ENCODE data around the gene IPO5. TPM values are rescaled to one million over a fixed set of nuclear protein-coding genes. Genes with fewer than 3 reads are reported as not detected.

IPO5 gene
- total RNA-seq, 2 experiments from 2014 or later: 201 to 214 TPM

GRCh38 chr13:97961340-97961739 lies 7.9 kb downstream of the IPO5 start:
- CTCF ChIA-PET: no interaction called here
- Mint-ChIP-seq H3K9me3 (no peaks in the 10 kb centered on the region), H3K4me3 (no peak overlapping the region), H3K36me3 (no peaks in the 10 kb centered on the region), H3K27me3 (peaks cover 3% of the 10 kb centered on the region), H3K4me1 (ENCODE audit: low read depth) (no peaks in the 10 kb centered on the region), H3K27ac (no peak overlapping the region)
- intact Hi-C loops (cut with micrococcal nuclease): no loop called here
- POLR2A ChIA-PET: no interaction called here
- DNase-seq: no peak

GRCh38 chr13:97962887-97963286 lies 9.4 kb downstream of the IPO5 start:
- DNase-seq: no peak
- intact Hi-C loops (cut with micrococcal nuclease): no loop called here
- no peaks in the 10 kb centered on the region for H3K36me3 Mint-ChIP-seq
- H3K4me3 Mint-ChIP-seq: no peak overlapping the region
- H3K27ac Mint-ChIP-seq: no peak overlapping the region
- no peaks in the 10 kb centered on the region for H3K4me1 Mint-ChIP-seq (ENCODE audit: low read depth)
- H3K27me3 Mint-ChIP-seq: peaks cover 4% of the 10 kb centered on the region
- ChIA-PET POLR2A (no interaction called here), CTCF (no interaction called here)
- H3K9me3 Mint-ChIP-seq: no peaks in the 10 kb centered on the region

- intact Hi-C loops (cut with micrococcal nuclease): no loop called here
- DNase-seq: no peak
- ChIA-PET CTCF (no interaction called here), POLR2A (no interaction called here)
- no peaks in the 10 kb centered on the region for H3K36me3 Mint-ChIP-seq
- no peaks in the 10 kb centered on the region for H3K4me1 Mint-ChIP-seq (ENCODE audit: low read depth)
- no peak overlapping the region for H3K4me3 Mint-ChIP-seq
- no peak overlapping the region for H3K27ac Mint-ChIP-seq
- H3K27me3 Mint-ChIP-seq: peaks cover 8% of the 10 kb centered on the region
- no peaks in the 10 kb centered on the region for H3K9me3 Mint-ChIP-seq
Observed at GRCh38 chr13:97967226-97967625, 13.8 kb downstream of the IPO5 start.

- intact Hi-C loops (cut with micrococcal nuclease): no loop called here
- Mint-ChIP-seq H3K36me3 (no peaks in the 10 kb centered on the region), H3K4me1 (ENCODE audit: low read depth) (no peaks in the 10 kb centered on the region), H3K27me3 (peaks cover 8% of the 10 kb centered on the region), H3K4me3 (no peak overlapping the region), H3K27ac (no peak overlapping the region), H3K9me3 (no peaks in the 10 kb centered on the region)
- CTCF ChIA-PET: interaction anchor here (0.5 kb wide), 1 partner anchor 19 kb away, joined by 3 read pairs; no protein-coding TSS in a partner anchor
- POLR2A ChIA-PET: no interaction called here
- no peak for DNase-seq
Observed at GRCh38 chr13:97967948-97968347, 14.5 kb downstream of the IPO5 start.

- intact Hi-C loops (cut with micrococcal nuclease): loop anchor here (10.0 kb wide), 2 partner anchors 117 to 603 kb away; partner anchors contain the start of gene STK24
- ChIA-PET POLR2A (no interaction called here), CTCF (no interaction called here)
- no peak for DNase-seq
- H3K27me3 Mint-ChIP-seq: peaks cover 6% of the 10 kb centered on the region
- H3K4me1 Mint-ChIP-seq (ENCODE audit: low read depth): peaks cover 5% of the 10 kb centered on the region
- H3K27ac Mint-ChIP-seq: no peak overlapping the region
- no peaks in the 10 kb centered on the region for H3K36me3 Mint-ChIP-seq
- H3K4me3 Mint-ChIP-seq: no peak overlapping the region
- no peaks in the 10 kb centered on the region for H3K9me3 Mint-ChIP-seq
Observed at GRCh38 chr13:97971519-97971918, 18.0 kb downstream of the IPO5 start.

GRCh38 chr13:97974773-97975172 lies 21.3 kb downstream of the IPO5 start:
- Mint-ChIP-seq H3K36me3 (peaks cover 3% of the 10 kb centered on the region), H3K27ac (peak overlapping the region; percentile 18), H3K4me3 (peak overlapping the region; percentile 26), H3K9me3 (no peaks in the 10 kb centered on the region), H3K27me3 (no peaks in the 10 kb centered on the region), H3K4me1 (ENCODE audit: low read depth) (peaks cover 22% of the 10 kb centered on the region)
- ChIA-PET CTCF (no interaction called here), POLR2A (interaction anchor here (0.7 kb wide), 1 partner anchor 317 kb away, joined by 3 read pairs; no protein-coding TSS in a partner anchor)
- intact Hi-C loops (cut with micrococcal nuclease): loop anchor here (5.0 to 10.0 kb wide), 4 partner anchors 120 to 717 kb away; partner anchors contain the start of genes FARP1 and STK24
- DNase-seq: no peak

- Mint-ChIP-seq H3K27me3 (no peaks in the 10 kb centered on the region), H3K36me3 (peaks cover 5% of the 10 kb centered on the region), H3K4me3 (peak overlapping the region; percentile 86), H3K9me3 (no peaks in the 10 kb centered on the region), H3K4me1 (ENCODE audit: low read depth) (peaks cover 28% of the 10 kb centered on the region), H3K27ac (peak overlapping the region; percentile 95)
- ChIA-PET POLR2A (no interaction called here), CTCF (no interaction called here)
- DNase-seq: no peak
- intact Hi-C loops (cut with micrococcal nuclease): loop anchor here (5.0 to 10.0 kb wide), 4 partner anchors 121 to 718 kb away; partner anchors contain the start of genes FARP1 and STK24
Observed at GRCh38 chr13:97975280-97975847, 21.9 kb downstream of the IPO5 start.

- peak overlapping the region; percentile 86 for H3K4me3 Mint-ChIP-seq
- peak overlapping the region; percentile 95 for H3K27ac Mint-ChIP-seq
- peaks cover 5% of the 10 kb centered on the region for H3K36me3 Mint-ChIP-seq
- H3K4me1 Mint-ChIP-seq (ENCODE audit: low read depth): peaks cover 31% of the 10 kb centered on the region
- peak; percentile 91 for DNase-seq
- ChIA-PET CTCF (no interaction called here), POLR2A (no interaction called here)
- H3K9me3 Mint-ChIP-seq: no peaks in the 10 kb centered on the region
- intact Hi-C loops (cut with micrococcal nuclease): loop anchor here (1.0 to 10.0 kb wide), 7 partner anchors 23 to 719 kb away; partner anchors contain the start of genes FARP1 and STK24
- H3K27me3 Mint-ChIP-seq: no peaks in the 10 kb centered on the region
Observed at GRCh38 chr13:97975848-97976609, 22.6 kb downstream of the IPO5 start.

GRCh38 chr13:97976610-97977521 lies 23.4 kb downstream of the IPO5 start:
- peak overlapping the region; percentile 76 for H3K27ac Mint-ChIP-seq
- H3K4me1 Mint-ChIP-seq (ENCODE audit: low read depth): peaks cover 39% of the 10 kb centered on the region
- no peaks in the 10 kb centered on the region for H3K27me3 Mint-ChIP-seq
- peak overlapping the region; percentile 88 for H3K4me3 Mint-ChIP-seq
- intact Hi-C loops (cut with micrococcal nuclease): loop anchor here (1.0 to 10.0 kb wide), 7 partner anchors 22 to 720 kb away; partner anchors contain the start of genes FARP1 and STK24
- POLR2A ChIA-PET: no interaction called here
- H3K36me3 Mint-ChIP-seq: peaks cover 6% of the 10 kb centered on the region
- CTCF ChIA-PET: no interaction called here
- no peaks in the 10 kb centered on the region for H3K9me3 Mint-ChIP-seq
- DNase-seq: no peak

- Mint-ChIP-seq H3K36me3 (peaks cover 11% of the 10 kb centered on the region), H3K27me3 (no peaks in the 10 kb centered on the region), H3K4me3 (peak overlapping the region; percentile 88), H3K9me3 (no peaks in the 10 kb centered on the region), H3K27ac (no peak overlapping the region), H3K4me1 (ENCODE audit: low read depth) (peaks cover 46% of the 10 kb centered on the region)
- intact Hi-C loops (cut with micrococcal nuclease): loop anchor here (2.0 to 10.0 kb wide), 5 partner anchors 21 to 721 kb away; partner anchors contain the start of genes FARP1 and STK24
- POLR2A ChIA-PET: no interaction called here
- DNase-seq: no peak
- CTCF ChIA-PET: no interaction called here
Observed at GRCh38 chr13:97977982-97978381, 24.5 kb downstream of the IPO5 start.

GRCh38 chr13:97978651-97979050 lies 25.2 kb downstream of the IPO5 start:
- intact Hi-C loops (cut with micrococcal nuclease): loop anchor here (5.0 to 10.0 kb wide), 4 partner anchors 124 to 721 kb away; partner anchors contain the start of genes FARP1 and STK24
- Mint-ChIP-seq H3K9me3 (no peaks in the 10 kb centered on the region), H3K27me3 (no peaks in the 10 kb centered on the region), H3K4me3 (no peak overlapping the region), H3K36me3 (peaks cover 11% of the 10 kb centered on the region), H3K27ac (no peak overlapping the region), H3K4me1 (ENCODE audit: low read depth) (peaks cover 46% of the 10 kb centered on the region)
- ChIA-PET POLR2A (no interaction called here), CTCF (no interaction called here)
- no peak for DNase-seq

- no peaks in the 10 kb centered on the region for H3K9me3 Mint-ChIP-seq
- intact Hi-C loops (cut with micrococcal nuclease): loop anchor here (5.0 to 10.0 kb wide), 4 partner anchors 124 to 722 kb away; partner anchors contain the start of genes FARP1 and STK24
- H3K27ac Mint-ChIP-seq: no peak overlapping the region
- DNase-seq: no peak
- H3K27me3 Mint-ChIP-seq: no peaks in the 10 kb centered on the region
- peaks cover 11% of the 10 kb centered on the region for H3K36me3 Mint-ChIP-seq
- CTCF ChIA-PET: no interaction called here
- peaks cover 46% of the 10 kb centered on the region for H3K4me1 Mint-ChIP-seq (ENCODE audit: low read depth)
- no peak overlapping the region for H3K4me3 Mint-ChIP-seq
- POLR2A ChIA-PET: no interaction called here
Observed at GRCh38 chr13:97979051-97979450, 25.6 kb downstream of the IPO5 start.
